BLaER1 treated with 17β-estradiol and CSF1 and Interleukin-3, amounts not matched to agents 10 nM and 100 nM (cell line): ENCODE measurements around the gene TECPR1.

Experiments
- H3K27ac ChIP-seq, 11 experiments: shearing (Covaris generic); formaldehyde crosslinking; 2 replicates each; pipeline ENCODE4 v1.8.1; 2022
- H3K27me3 ChIP-seq, 11 experiments: shearing (Covaris generic); formaldehyde crosslinking; 2 replicates each; pipeline ENCODE4 v1.8.1; 2022
- H3K36me3 ChIP-seq, 11 experiments: shearing (Covaris generic); formaldehyde crosslinking; 2 replicates each; pipeline ENCODE4 v1.8.1; 2022
- H3K4me1 ChIP-seq, 10 experiments: shearing (Covaris generic); formaldehyde crosslinking; 2 replicates each; pipeline ENCODE4 v1.8.1; 2022
- H3K4me2 ChIP-seq, 11 experiments: shearing (Covaris generic); formaldehyde crosslinking; 2 replicates each; pipeline ENCODE4 v1.8.1; 2022
- H3K4me3 ChIP-seq, 10 experiments: shearing (Covaris generic); formaldehyde crosslinking; 2 replicates each; pipeline ENCODE4 v1.8.1; 2022
- H3K9ac ChIP-seq, 11 experiments: shearing (Covaris generic); formaldehyde crosslinking; 2 replicates each; pipeline ENCODE4 v1.8.1; 2022
- H3K9me3 ChIP-seq, 11 experiments: shearing (Covaris generic); formaldehyde crosslinking; replicated peaks in 1 of 11; 2 replicates each; pipeline ENCODE4 v1.8.1; 2022
- H4K20me1 ChIP-seq, 11 experiments: shearing (Covaris generic); formaldehyde crosslinking; 2 replicates each; pipeline ENCODE4 v1.8.1; 2022
- Cebpa-rat ChIP-seq, 11 experiments: shearing (Covaris generic); IDR thresholded peaks; 2 replicates each; pipeline ENCODE4 v1.8.1; 2022

Gene TECPR1

GRCh38 chr7:98286701-98287485 lies 34.9 kb upstream of the TECPR1 start:
- Histone ChIP-seq H3K4me3 (peak overlapping the region in 5 of 10 experiments; percentile 84 to 97 (median 96); a peak in 9 of 20 replicates), H3K4me1 (peaks cover 71 to 85% (median 78%) of the 10 kb centered on the region in 10 experiments), H3K27ac (peak overlapping the region in 10 of 11 experiments; percentile 27 to 98 (median 94); a peak in 20 of 22 replicates)

GRCh38 chr7:98286093-98286539 lies 34.1 kb upstream of the TECPR1 start:
- peaks cover 76 to 89% (median 78%) of the 10 kb centered on the region in 11 experiments for H4K20me1 ChIP-seq
- peaks cover 19 to 82% (median 72%) of the 10 kb centered on the region in 11 experiments for H3K36me3 ChIP-seq
- no peaks in the 10 kb centered on the region for H3K27me3 ChIP-seq
- peaks cover 63 to 84% (median 78%) of the 10 kb centered on the region in 10 experiments for H3K4me1 ChIP-seq
- peak overlapping the region in 7 of 10 experiments; percentile 21 to 97 (median 96); a peak in 11 of 20 replicates for H3K4me3 ChIP-seq
- H3K27ac ChIP-seq: peak overlapping the region; percentile 91 to 98 (median 95); a peak in 21 of 22 replicates
- H3K9me3 ChIP-seq: no peaks in the 10 kb centered on the region
- peak in 6 of 11 experiments; percentile 12 to 82 (median 73); a peak in 6 of 22 replicates for TF ChIP-seq Cebpa-rat (IDR thresholded peaks at IDR 0.05)
- peak overlapping the region; percentile 96 to 99 (median 97); a peak in 20 of 22 replicates for H3K9ac ChIP-seq
- H3K4me2 ChIP-seq: peak overlapping the region; percentile 95 to 100 (median 99); a peak in 21 of 22 replicates

More at GRCh38 chr7:98286701-98287485, 34.9 kb upstream of the TECPR1 start:
- no peaks in the 10 kb centered on the region for H3K9me3 ChIP-seq
- H3K27me3 ChIP-seq: no peaks in the 10 kb centered on the region
- peak overlapping the region in 10 of 11 experiments; percentile 11 to 99 (median 96); a peak in 18 of 22 replicates for H3K9ac ChIP-seq
- H3K4me2 ChIP-seq: peak overlapping the region; percentile 95 to 100 (median 99)
- no peak for TF ChIP-seq Cebpa-rat (IDR thresholded peaks at IDR 0.05)
- peaks cover 27 to 89% (median 80%) of the 10 kb centered on the region in 11 experiments for H3K36me3 ChIP-seq
- H4K20me1 ChIP-seq: peaks cover 84 to 97% (median 86%) of the 10 kb centered on the region in 11 experiments

- peak overlapping the region; percentile 96 to 99 (median 97); a peak in 21 of 22 replicates for H3K9ac ChIP-seq
- H3K27ac ChIP-seq: peak overlapping the region; percentile 91 to 98 (median 95)
- H3K4me3 ChIP-seq: peak overlapping the region in 8 of 10 experiments; percentile 84 to 97 (median 96); a peak in 14 of 20 replicates
- no peak for TF ChIP-seq Cebpa-rat (IDR thresholded peaks at IDR 0.05)
- H3K4me2 ChIP-seq: peak overlapping the region; percentile 95 to 100 (median 99)
- H4K20me1 ChIP-seq: peaks cover 69 to 82% (median 71%) of the 10 kb centered on the region in 11 experiments
- H3K36me3 ChIP-seq: peaks cover 14 to 75% (median 65%) of the 10 kb centered on the region in 11 experiments; a peak in 21 of 22 replicates
- no peaks in the 10 kb centered on the region for H3K9me3 ChIP-seq
- peaks cover 61 to 86% (median 82%) of the 10 kb centered on the region in 10 experiments for H3K4me1 ChIP-seq
- no peaks in the 10 kb centered on the region for H3K27me3 ChIP-seq
Measured at GRCh38 chr7:98285157-98286092, 33.4 kb upstream of the TECPR1 start.

GRCh38 chr7:98284335-98285036 lies 32.5 kb upstream of the TECPR1 start:
- no peaks in the 10 kb centered on the region for H3K27me3 ChIP-seq
- H3K9me3 ChIP-seq: no peaks in the 10 kb centered on the region
- H3K4me1 ChIP-seq: peaks cover 57 to 83% (median 81%) of the 10 kb centered on the region in 10 experiments
- H4K20me1 ChIP-seq: peaks cover 61 to 75% (median 61%) of the 10 kb centered on the region in 11 experiments
- peak overlapping the region; percentile 84 to 97 (median 94); a peak in 19 of 20 replicates for H3K4me3 ChIP-seq
- peak overlapping the region; percentile 91 to 98 (median 95) for H3K27ac ChIP-seq
- TF ChIP-seq Cebpa-rat (IDR thresholded peaks at IDR 0.05): no peak
- H3K9ac ChIP-seq: peak overlapping the region; percentile 96 to 99 (median 97)
- H3K36me3 ChIP-seq: peaks cover 14 to 69% (median 63%) of the 10 kb centered on the region in 11 experiments; a peak in 21 of 22 replicates
- peak overlapping the region; percentile 95 to 100 (median 99) for H3K4me2 ChIP-seq

GRCh38 chr7:98283887-98284222 lies 31.8 kb upstream of the TECPR1 start:
- Histone ChIP-seq H3K9me3 (no peaks in the 10 kb centered on the region), H3K4me3 (peak overlapping the region; percentile 84 to 97 (median 94); a peak in 19 of 20 replicates), H3K9ac (peak overlapping the region; percentile 96 to 99 (median 97)), H3K27me3 (no peaks in the 10 kb centered on the region), H3K36me3 (peaks cover 14 to 63% (median 56%) of the 10 kb centered on the region in 11 experiments; a peak in 21 of 22 replicates), H3K4me1 (peaks cover 52 to 81% (median 74%) of the 10 kb centered on the region in 10 experiments), H3K27ac (peak overlapping the region; percentile 91 to 98 (median 95)), H4K20me1 (peaks cover 55 to 68% (median 57%) of the 10 kb centered on the region in 11 experiments), H3K4me2 (peak overlapping the region; percentile 95 to 100 (median 99))
- TF ChIP-seq Cebpa-rat (IDR thresholded peaks at IDR 0.05): no peak

- peak overlapping the region; percentile 84 to 97 (median 94) for H3K4me3 ChIP-seq
- H3K27me3 ChIP-seq: no peaks in the 10 kb centered on the region
- TF ChIP-seq Cebpa-rat (IDR thresholded peaks at IDR 0.05): peak in 10 of 11 experiments; percentile 18 to 74 (median 46); a peak in 13 of 22 replicates
- peaks cover 12 to 57% (median 51%) of the 10 kb centered on the region in 11 experiments; a peak in 21 of 22 replicates for H3K36me3 ChIP-seq
- H4K20me1 ChIP-seq: peaks cover 49 to 63% (median 51%) of the 10 kb centered on the region in 11 experiments
- H3K4me2 ChIP-seq: peak overlapping the region; percentile 95 to 100 (median 99)
- H3K9ac ChIP-seq: peak overlapping the region; percentile 96 to 99 (median 97)
- no peaks in the 10 kb centered on the region for H3K9me3 ChIP-seq
- H3K27ac ChIP-seq: peak overlapping the region; percentile 91 to 98 (median 95)
- peaks cover 47 to 76% (median 69%) of the 10 kb centered on the region in 10 experiments for H3K4me1 ChIP-seq
Measured at GRCh38 chr7:98283127-98283886, 31.3 kb upstream of the TECPR1 start.

GRCh38 chr7:98282703-98283102 lies 30.7 kb upstream of the TECPR1 start:
- Histone ChIP-seq H3K4me2 (peak overlapping the region; percentile 95 to 100 (median 99)), H3K4me1 (peaks cover 41 to 70% (median 63%) of the 10 kb centered on the region in 10 experiments), H3K27ac (peak overlapping the region; percentile 91 to 98 (median 95)), H3K9ac (peak overlapping the region; percentile 96 to 99 (median 97)), H4K20me1 (peaks cover 43 to 57% (median 45%) of the 10 kb centered on the region in 11 experiments), H3K9me3 (no peaks in the 10 kb centered on the region), H3K4me3 (peak overlapping the region; percentile 84 to 97 (median 94)), H3K27me3 (no peaks in the 10 kb centered on the region), H3K36me3 (peaks cover 7 to 51% (median 45%) of the 10 kb centered on the region in 11 experiments; a peak in 20 of 22 replicates)
- no peak for TF ChIP-seq Cebpa-rat (IDR thresholded peaks at IDR 0.05)
